Fibroblast of skin of abdomen (primary cell): ENCODE data around the gene NR1I3.
"Not testable (repeated sequence)": the region's sequence is repeated elsewhere in the genome, so short reads cannot be mapped to it uniquely, and the experiment has no call there.

Experiments
- DNase-seq: peaks from one replicate; pipeline ENCODE4 v3.0.0-alpha.2; 2013

NR1I3 gene

GRCh38 chr1:161250829-161251228 lies 12.8 kb upstream of the NR1I3 start:
- no peak for DNase-seq

- not testable (repeated sequence) for DNase-seq
Measured at GRCh38 chr1:161250100-161250499, 12.1 kb upstream of the NR1I3 start.

GRCh38 chr1:161244888-161245287 lies 6.9 kb upstream of the NR1I3 start:
- DNase-seq: no peak

- no peak for DNase-seq
Measured at GRCh38 chr1:161242313-161242712, 4.3 kb upstream of the NR1I3 start.

- DNase-seq: no peak
Measured at GRCh38 chr1:161241682-161242081, 3.7 kb upstream of the NR1I3 start.

GRCh38 chr1:161235957-161236775 lies 1.8 kb downstream of the NR1I3 start:
- DNase-seq: no peak

- DNase-seq: no peak
Measured at GRCh38 chr1:161233102-161233501, 4.9 kb downstream of the NR1I3 start.

GRCh38 chr1:161230762-161231161 lies 7.2 kb downstream of the NR1I3 start:
- DNase-seq: no peak

GRCh38 chr1:161229896-161230295 lies 8.1 kb downstream of the NR1I3 start:
- DNase-seq: no peak

GRCh38 chr1:161228032-161228431 lies 10.0 kb downstream of the NR1I3 start:
- DNase-seq: no peak

- peak; percentile 63 for DNase-seq
Measured at GRCh38 chr1:161227196-161227871, 10.7 kb downstream of the NR1I3 start.

GRCh38 chr1:161226759-161227158 lies 11.2 kb downstream of the NR1I3 start:
- DNase-seq: no peak

- DNase-seq: no peak
Measured at GRCh38 chr1:161226320-161226711, 11.7 kb downstream of the NR1I3 start.

- DNase-seq: peak; percentile 100
Measured at GRCh38 chr1:161225534-161226319, 12.3 kb downstream of the NR1I3 start, which contains the start of gene TOMM40L. TSS of gene TOMM40L (plus strand) at chr1:161226060. CDS start at chr1:161226490, 430 bp downstream.

GRCh38 chr1:161225178-161225533 lies 12.8 kb downstream of the NR1I3 start:
- no peak for DNase-seq

GRCh38 chr1:161224695-161225087 lies 13.3 kb downstream of the NR1I3 start:
- not testable (repeated sequence) for DNase-seq

GRCh38 chr1:161223805-161224694 lies 14.0 kb downstream of the NR1I3 start:
- no peak for DNase-seq

GRCh38 chr1:161222175-161223019 lies 15.6 kb downstream of the NR1I3 start:
- no peak for DNase-seq

GRCh38 chr1:161220002-161220401 lies 18.0 kb downstream of the NR1I3 start:
- DNase-seq: no peak

GRCh38 chr1:161219078-161219892 lies 18.7 kb downstream of the NR1I3 start:
- no peak for DNase-seq
